Mammary epithelial cell (primary cell): ENCODE data around the gene WNT9A.

ENCODE experiments used
- EZH2 ChIP-seq: IDR thresholded peaks from 2 replicates; pipeline ENCODE4 v1.6.1; 2012; ENCODE audit warnings: low read length, inconsistent platforms, borderline replicate concordance
- TF ChIP-seq, protein P1 (sequence below), 2 donors: IDR thresholded peaks in 1 of 2; conservative IDR thresholded peaks in 1 of 2; 2 replicates each; pipeline ENCODE4 v1.5.1; 2011 to 2012; ENCODE audit warnings: inconsistent platforms in 2 of 2, low read length in 2 of 2, mild to moderate bottlenecking in 2 of 2, control low read depth in 1 of 2, low read depth in 1 of 2; ENCODE audit not compliant: insufficient read depth in 1 of 2; ENCODE audit errors: extremely low read depth in 1 of 2

DNA sequence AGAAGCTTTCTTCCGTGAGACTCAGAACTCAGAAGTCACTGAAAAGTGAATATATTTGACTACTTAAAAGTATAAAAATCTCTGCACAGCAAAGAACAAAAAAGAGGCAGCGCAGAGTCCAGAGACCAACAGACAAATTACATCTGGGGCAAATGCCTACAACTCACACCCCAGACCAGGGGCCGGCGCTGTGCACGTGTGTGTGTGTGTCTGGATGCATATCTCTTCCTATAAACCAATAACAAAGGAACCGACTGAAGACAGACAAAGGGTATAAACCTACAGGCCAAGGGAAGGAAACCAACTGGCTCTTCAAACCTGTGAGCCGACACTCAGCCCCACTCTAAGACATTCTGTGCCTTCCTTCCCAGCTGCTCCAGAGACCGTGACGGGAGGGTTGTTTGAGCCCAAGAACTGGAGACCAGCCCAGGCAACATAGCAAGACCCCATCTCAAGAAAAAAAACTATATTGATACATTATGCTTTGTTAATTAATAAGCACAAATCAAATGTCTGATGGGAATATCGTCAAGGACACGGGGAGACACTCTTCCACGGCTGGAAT lies 18.8 kb downstream of the WNT9A start:
- TF ChIP-seq, protein P1, sequence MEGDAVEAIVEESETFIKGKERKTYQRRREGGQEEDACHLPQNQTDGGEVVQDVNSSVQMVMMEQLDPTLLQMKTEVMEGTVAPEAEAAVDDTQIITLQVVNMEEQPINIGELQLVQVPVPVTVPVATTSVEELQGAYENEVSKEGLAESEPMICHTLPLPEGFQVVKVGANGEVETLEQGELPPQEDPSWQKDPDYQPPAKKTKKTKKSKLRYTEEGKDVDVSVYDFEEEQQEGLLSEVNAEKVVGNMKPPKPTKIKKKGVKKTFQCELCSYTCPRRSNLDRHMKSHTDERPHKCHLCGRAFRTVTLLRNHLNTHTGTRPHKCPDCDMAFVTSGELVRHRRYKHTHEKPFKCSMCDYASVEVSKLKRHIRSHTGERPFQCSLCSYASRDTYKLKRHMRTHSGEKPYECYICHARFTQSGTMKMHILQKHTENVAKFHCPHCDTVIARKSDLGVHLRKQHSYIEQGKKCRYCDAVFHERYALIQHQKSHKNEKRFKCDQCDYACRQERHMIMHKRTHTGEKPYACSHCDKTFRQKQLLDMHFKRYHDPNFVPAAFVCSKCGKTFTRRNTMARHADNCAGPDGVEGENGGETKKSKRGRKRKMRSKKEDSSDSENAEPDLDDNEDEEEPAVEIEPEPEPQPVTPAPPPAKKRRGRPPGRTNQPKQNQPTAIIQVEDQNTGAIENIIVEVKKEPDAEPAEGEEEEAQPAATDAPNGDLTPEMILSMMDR (conservative IDR thresholded peaks at IDR 0.05 in 1 of 2, IDR thresholded peaks at IDR 0.05 in 1 of 2; ENCODE audit: extremely low read depth in 1 of 2, insufficient read depth in 1 of 2, low read depth in 1 of 2, low read length in 2 of 2) = no peak
- TF ChIP-seq EZH2 = no peak
